Small intestine (tissue), 7 donors: ENCODE measurements around the gene GALNT16. TPM values are rescaled to one million over a fixed set of nuclear protein-coding genes. Genes with fewer than 3 reads are reported as not detected.

Experiments used
- DNase-seq, 2 donors: peaks; one replicate each; pipeline versions ENCODE4 v3.0.0 to v3.0.0-alpha.2; 2013
- FAIRE-seq: peaks from 2 replicates; lab custom pipeline; 2012; peaks lifted over from hg19 to GRCh38; lab: Jason Lieb, UNC
- H3K27ac ChIP-seq, 3 donors: one replicate each; pipeline ENCODE4 v1.5.1; 2013; ENCODE audit warnings: low read length in 2 of 3, mild to moderate bottlenecking in 2 of 3, control low read depth in 1 of 3, inconsistent platforms in 1 of 3, low read depth in 1 of 3, moderate library complexity in 1 of 3
- H3K27me3 ChIP-seq, 3 donors: one replicate each; pipeline ENCODE4 v1.6.1; 2013; ENCODE audit warnings: low read length in 3 of 3, inconsistent platforms in 1 of 3; ENCODE audit not compliant: control insufficient read depth in 3 of 3, insufficient read depth in 3 of 3
- H3K36me3 ChIP-seq, 3 donors: one replicate each; pipeline ENCODE4 v1.6.1; 2013; ENCODE audit warnings: low read length in 3 of 3, inconsistent platforms in 1 of 3, low read depth in 1 of 3, mild to moderate bottlenecking in 1 of 3, moderate library complexity in 1 of 3; ENCODE audit not compliant: control insufficient read depth in 3 of 3, insufficient read depth in 2 of 3
- H3K4me1 ChIP-seq, 3 donors: one replicate each; pipeline ENCODE4 v1.6.1; 2013; ENCODE audit warnings: low read length in 2 of 3, inconsistent platforms in 1 of 3, low read depth in 1 of 3, mild to moderate bottlenecking in 1 of 3, moderate library complexity in 1 of 3; ENCODE audit not compliant: control insufficient read depth in 3 of 3, insufficient read depth in 2 of 3
- H3K4me3 ChIP-seq, 3 donors: one replicate each; pipeline ENCODE4 v1.5.1; 2013; ENCODE audit warnings: low read length in 3 of 3, control low read depth in 1 of 3, inconsistent platforms in 1 of 3, low read depth in 1 of 3, mild to moderate bottlenecking in 1 of 3, moderate library complexity in 1 of 3
- H3K9me3 ChIP-seq, 2 donors: one replicate each; pipeline ENCODE4 v1.6.1; 2013; ENCODE audit warnings: low read depth in 1 of 2, low read length in 1 of 2; ENCODE audit not compliant: control insufficient read depth in 2 of 2, insufficient read depth in 1 of 2
- WGBS, 3 donors: extraction: QIAGEN DNeasy Blood & Tissue Kit; methylation state at CpG; one replicate each; pipeline ENCODE4 v1.1.7; 2013; 5-methylcytosine and 5-hydroxymethylcytosine counted together
- polyA plus RNA-seq, 4 donors: library from polyadenylated mRNA; stranded (reverse) in 3 of 4; unstranded in 1 of 4; fragments of 200-250 nt in 3 of 4; fragments of 120-200 nt in 1 of 4; gene quantifications; one replicate each; pipeline versions ENCODE4 v1.2.1 to v1.2.3, GENCODE V29; 2013
- donor health status: healthy with polysubstance abuse.
- donor health status: control.
- donor health status: control.
- donor health status: Bipolar disorder and iron deficiency.
- donor health status: healthy.

GALNT16 gene
- polyA plus RNA-seq, 4 donors: 0.45 to 18.2 (median 1.5) TPM

- WGBS, 3 donors: 83 to 88% (median 85%) methylated on average over 5 of the region's 5 CpGs
Observed at GRCh38 chr14:69350892-69351291, 90.9 kb downstream of the GALNT16 start.

GRCh38 chr14:69351385-69351784, 91.4 kb downstream of the GALNT16 start:
- H3K27me3 ChIP-seq: no peaks in the 10 kb centered on the region
- FAIRE-seq: no peak
- 67 to 69% (median 68%) methylated on average over 3 of the region's 3 CpGs for WGBS, 3 donors
- H3K9me3 ChIP-seq: no peaks in the 10 kb centered on the region
- peaks cover 0 to 8% (median 3%) of the 10 kb centered on the region in 3 donors for H3K4me1 ChIP-seq
- no peak overlapping the region for H3K4me3 ChIP-seq
- H3K36me3 ChIP-seq: peaks cover 0 to 16% (median 0%) of the 10 kb centered on the region in 3 donors
- no peak for DNase-seq
- no peak overlapping the region for H3K27ac ChIP-seq

More at GRCh38 chr14:69350892-69351291, 90.9 kb downstream of the GALNT16 start:
- H3K4me1 ChIP-seq: peaks cover 0 to 8% (median 3%) of the 10 kb centered on the region in 3 donors
- DNase-seq: no peak
- H3K9me3 ChIP-seq: no peaks in the 10 kb centered on the region
- no peak overlapping the region for H3K27ac ChIP-seq
- peaks cover 0 to 16% (median 0%) of the 10 kb centered on the region in 3 donors for H3K36me3 ChIP-seq
- no peaks in the 10 kb centered on the region for H3K27me3 ChIP-seq
- no peak for FAIRE-seq
- no peak overlapping the region for H3K4me3 ChIP-seq

- Histone ChIP-seq H3K4me3 (no peak overlapping the region), H3K27ac (no peak overlapping the region), H3K9me3 (no peaks in the 10 kb centered on the region), H3K27me3 (no peaks in the 10 kb centered on the region), H3K4me1 (peaks cover 0 to 8% (median 3%) of the 10 kb centered on the region in 3 donors), H3K36me3 (peaks cover 0 to 16% (median 0%) of the 10 kb centered on the region in 3 donors)
- FAIRE-seq (no peak), DNase-seq (no peak)
- WGBS, 3 donors: 85 to 90% (median 89%) methylated on average over 5 of the region's 5 CpGs
Observed at GRCh38 chr14:69351911-69352310, 92.0 kb downstream of the GALNT16 start.

DNA sequence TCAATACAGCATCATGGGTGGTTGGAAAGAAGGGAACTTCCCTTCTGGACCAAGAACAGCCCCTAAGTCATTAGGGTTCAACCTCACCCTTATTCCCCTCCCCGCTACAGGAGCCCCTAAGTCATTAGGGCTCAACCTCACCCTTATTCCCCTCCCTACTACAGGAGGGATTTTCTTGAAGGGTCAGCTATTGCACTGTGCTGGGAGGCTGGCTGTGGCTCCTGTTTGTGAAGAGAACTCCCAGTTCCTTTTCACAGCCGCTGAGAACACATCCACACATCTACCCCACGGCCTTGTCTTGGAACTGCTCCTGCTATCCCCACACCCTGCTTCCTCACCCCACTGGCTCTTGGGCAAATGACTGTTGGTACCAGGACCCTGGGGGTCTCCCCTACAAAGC, 93.2 kb downstream of the GALNT16 start:
- Histone ChIP-seq H3K27me3 (no peaks in the 10 kb centered on the region), H3K4me3 (no peak overlapping the region), H3K9me3 (no peaks in the 10 kb centered on the region), H3K4me1 (peaks cover 0 to 8% (median 3%) of the 10 kb centered on the region in 3 donors), H3K36me3 (peaks cover 0 to 12% (median 0%) of the 10 kb centered on the region in 3 donors), H3K27ac (no peak overlapping the region)
- WGBS, 3 donors: 90 to 94% (median 94%) methylated on average over 3 of the region's 3 CpGs
- FAIRE-seq (no peak), DNase-seq (no peak)

- H3K27me3 ChIP-seq: no peaks in the 10 kb centered on the region
- peaks cover 0 to 8% (median 3%) of the 10 kb centered on the region in 3 donors for H3K4me1 ChIP-seq
- no peak for FAIRE-seq
- peak overlapping the region in 2 of 3 donors; percentile 38 to 47 for H3K27ac ChIP-seq
- no peak overlapping the region for H3K4me3 ChIP-seq
- H3K9me3 ChIP-seq: no peaks in the 10 kb centered on the region
- WGBS, 3 donors: 19 to 39% (median 20%) methylated on average over 11 of the region's 11 CpGs
- H3K36me3 ChIP-seq: peaks cover 0 to 10% (median 0%) of the 10 kb centered on the region in 3 donors
- peak; percentile 80 to 87 for DNase-seq
Observed at GRCh38 chr14:69354383-69355153, 94.6 kb downstream of the GALNT16 start.

DNA sequence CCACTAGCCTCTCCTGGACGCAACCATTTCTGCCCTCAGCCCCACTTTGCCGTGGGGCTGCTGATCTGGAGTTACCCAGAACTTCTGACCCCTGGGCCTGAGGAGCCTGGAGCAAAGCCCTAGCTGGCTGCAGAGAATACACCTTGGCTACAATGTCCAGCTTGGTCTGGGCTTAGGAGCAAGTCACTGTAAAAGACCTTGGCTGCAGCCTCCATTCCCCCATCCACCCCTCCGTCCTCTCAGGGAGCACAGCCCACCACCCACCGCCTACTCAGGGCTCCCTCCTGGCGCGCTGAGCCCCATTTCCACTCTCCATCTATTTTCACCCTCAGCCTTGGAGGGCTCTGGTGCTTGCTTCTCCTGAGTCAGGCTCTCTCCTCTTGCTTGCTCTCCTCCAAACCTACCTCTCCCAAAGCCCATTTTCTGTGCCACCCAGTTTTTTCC, 95.2 kb downstream of the GALNT16 start:
- Histone ChIP-seq H3K4me3 (no peak overlapping the region), H3K4me1 (peaks cover 0 to 8% (median 3%) of the 10 kb centered on the region in 3 donors), H3K27me3 (no peaks in the 10 kb centered on the region), H3K9me3 (no peaks in the 10 kb centered on the region), H3K27ac (no peak overlapping the region), H3K36me3 (peaks cover 0 to 10% (median 0%) of the 10 kb centered on the region in 3 donors)
- no peak for FAIRE-seq
- DNase-seq: no peak
- WGBS, 3 donors: 86 to 96% (median 91%) methylated on average over 6 of the region's 6 CpGs

GRCh38 chr14:69355607-69356281, 95.8 kb downstream of the GALNT16 start:
- DNase-seq (peak in 1 of 2 donors; percentile 18), FAIRE-seq (no peak)
- Histone ChIP-seq H3K4me1 (peaks cover 0 to 8% (median 3%) of the 10 kb centered on the region in 3 donors), H3K9me3 (no peaks in the 10 kb centered on the region), H3K4me3 (no peak overlapping the region), H3K36me3 (peaks cover 0 to 10% (median 0%) of the 10 kb centered on the region in 3 donors), H3K27me3 (no peaks in the 10 kb centered on the region), H3K27ac (no peak overlapping the region)
- WGBS, 3 donors: 61 to 74% (median 72%) methylated on average over 6 of the region's 6 CpGs

- Histone ChIP-seq H3K27ac (no peak overlapping the region), H3K27me3 (no peaks in the 10 kb centered on the region), H3K4me1 (peaks cover 0 to 8% (median 3%) of the 10 kb centered on the region in 3 donors), H3K4me3 (no peak overlapping the region), H3K36me3 (peaks cover 0 to 7% (median 0%) of the 10 kb centered on the region in 3 donors), H3K9me3 (no peaks in the 10 kb centered on the region)
- WGBS, 3 donors: 78 to 83% (median 79%) methylated on average over 7 of the region's 7 CpGs
- FAIRE-seq (no peak), DNase-seq (no peak)
Observed at GRCh38 chr14:69356903-69357543, 97.1 kb downstream of the GALNT16 start.
